HepG2 (cell line): Measurements from ENCODE around the gene POLR3E. TPM values are rescaled to one million over a fixed set of nuclear protein-coding genes. Genes with fewer than 3 reads are reported as not detected.

Experiments used
- AGO2 ChIP-seq: fragments of 200-400 bp; formaldehyde crosslinking; optimal IDR thresholded peaks from 2 replicates; pipeline ENCODE3; 2017; ENCODE audit warnings: mild to moderate bottlenecking, low read depth, low read length, moderate library complexity
- AKAP8 ChIP-seq: sonication (generic); formaldehyde crosslinking; IDR thresholded peaks from 2 replicates; pipeline ENCODE4 v1.5.1; 2020; ENCODE audit warnings: mild to moderate bottlenecking, missing genetic modification reagents
- ARNT ChIP-seq: fragments of 450-650 bp; IDR thresholded peaks from 2 replicates; pipeline ENCODE4 v1.6.1; 2017
- CENPX ChIP-seq: sonication (generic); formaldehyde crosslinking; IDR thresholded peaks from 2 replicates; pipeline ENCODE4 v1.9.0; 2021; ENCODE audit warnings: mild to moderate bottlenecking, missing genetic modification reagents, moderate library complexity
- DRAP1 ChIP-seq: IDR thresholded peaks from 2 replicates; pipeline ENCODE4 v1.6.1; 2016; ENCODE audit warnings: missing genetic modification reagents, missing compliant biosample characterization
- FOSL1 ChIP-seq: sonication (generic); formaldehyde crosslinking; IDR thresholded peaks from 2 replicates; pipeline ENCODE4 v1.9.0; 2021; ENCODE audit warnings: missing genetic modification reagents, borderline replicate concordance
- HOXA3 ChIP-seq: sonication (generic); formaldehyde crosslinking; IDR thresholded peaks from 2 replicates; pipeline ENCODE4 v1.5.0; 2020; ENCODE audit warnings: missing genetic modification reagents
- KLF16 ChIP-seq, 2 experiments: sonication (generic) in 1 of 2; formaldehyde crosslinking in 1 of 2; IDR thresholded peaks; 2 replicates each; pipeline versions ENCODE4 v1.6.1 to v1.8.0; 2016 to 2023; ENCODE audit warnings: missing genetic modification reagents in 2 of 2, missing compliant biosample characterization in 1 of 2
- MATR3 ChIP-seq: sonication (generic); formaldehyde crosslinking; IDR thresholded peaks from 2 replicates; pipeline ENCODE4 v1.4.0; 2020; ENCODE audit warnings: missing genetic modification reagents
- MZF1 ChIP-seq: sonication (generic); formaldehyde crosslinking; IDR thresholded peaks from 2 replicates; pipeline ENCODE4 v1.8.1; 2023; ENCODE audit warnings: mild to moderate bottlenecking, missing genetic modification reagents, borderline replicate concordance
- NFKB2 ChIP-seq: sonication (generic); formaldehyde crosslinking; IDR thresholded peaks from 2 replicates; pipeline ENCODE4 v1.4.0; 2020; ENCODE audit warnings: missing genetic modification reagents, borderline replicate concordance
- PAF1 ChIP-seq: IDR thresholded peaks from 2 replicates; pipeline ENCODE4 v1.6.1; 2016; ENCODE audit warnings: missing genetic modification reagents, missing compliant biosample characterization
- SATB2 ChIP-seq: sonication (generic); formaldehyde crosslinking; IDR thresholded peaks from 2 replicates; pipeline ENCODE4 v1.5.0; 2020; ENCODE audit warnings: missing genetic modification reagents
- SETDB1 ChIP-seq: sonication (generic); formaldehyde crosslinking; IDR thresholded peaks from 2 replicates; pipeline ENCODE4 v1.5.1; 2020; ENCODE audit warnings: missing genetic modification reagents, mild to moderate bottlenecking, borderline replicate concordance
- TFAP4 ChIP-seq: sonication (generic); IDR thresholded peaks from 2 replicates; pipeline ENCODE4 v1.6.1; 2016; ENCODE audit warnings: low read depth, borderline replicate concordance
- TOPORS ChIP-seq: sonication (generic); formaldehyde crosslinking; IDR thresholded peaks from 2 replicates; pipeline ENCODE4 v1.8.0; 2023; ENCODE audit warnings: mild to moderate bottlenecking, missing genetic modification reagents
- ZBTB4 ChIP-seq: sonication (generic); formaldehyde crosslinking; IDR thresholded peaks from 2 replicates; pipeline ENCODE4 v1.4.0; 2020; ENCODE audit warnings: missing genetic modification reagents, mild to moderate bottlenecking, borderline replicate concordance
- ZFP91 ChIP-seq: sonication (generic); formaldehyde crosslinking; IDR thresholded peaks from 2 replicates; pipeline ENCODE4 v1.9.0; 2022; ENCODE audit warnings: missing genetic modification reagents, mild to moderate bottlenecking, borderline replicate concordance
- ZNF160 ChIP-seq: sonication (generic); formaldehyde crosslinking; IDR thresholded peaks from 2 replicates; pipeline ENCODE4 v1.8.0; 2022; ENCODE audit warnings: mild to moderate bottlenecking, inconsistent platforms, missing genetic modification reagents
- ZNF33B ChIP-seq: sonication (generic); formaldehyde crosslinking; IDR thresholded peaks from 2 replicates; pipeline ENCODE4 v1.5.1; 2020; ENCODE audit warnings: mild to moderate bottlenecking, missing genetic modification reagents
- ZNF619 ChIP-seq: sonication (generic); formaldehyde crosslinking; IDR thresholded peaks from 2 replicates; pipeline ENCODE4 v1.4.0; 2020; ENCODE audit warnings: mild to moderate bottlenecking, missing genetic modification reagents
- ZSCAN12 ChIP-seq: sonication (generic); formaldehyde crosslinking; IDR thresholded peaks from 2 replicates; pipeline ENCODE4 v1.9.0; 2021; ENCODE audit warnings: mild to moderate bottlenecking, missing genetic modification reagents
- polyA plus RNA-seq, 8 experiments: library from polyadenylated mRNA; depleted of rRNA in 3 of 8; stranded (reverse) in 7 of 8; unstranded in 1 of 8; fragments of >200 nt; fragmentation: Illumina TruSeq in 4 of 8; extraction: Trizol in 4 of 8; gene quantifications; 2 replicates each; pipeline versions ENCODE4 v1.2.1 to v1.2.3, GENCODE V29; 2011 to 2016; ENCODE audit warnings: low read depth in 4 of 8, missing spikeins in 1 of 8, mixed read lengths in 1 of 8; ENCODE audit not compliant: insufficient read depth in 1 of 8
- total RNA-seq, 5 experiments: library from RNA; depleted of rRNA; stranded (reverse); fragments of >200 nt; fragmentation: Illumina TruSeq; extraction: Trizol; gene quantifications; 2 replicates each; pipeline ENCODE4 v1.2.3, GENCODE V29; 2016; ENCODE audit warnings: low read depth in 1 of 5

The POLR3E gene
- total and polyA plus RNA-seq, 2 of the 13 experiments (the other 11 are each of a cell fraction or from before 2014, with no cell fraction given): 135 to 262 TPM

- TF ChIP-seq SATB2 (CRISPR knock-in tag) (no peak), TOPORS (no peak), ZNF619 (CRISPR knock-in tag) (no peak), ZNF160 (CRISPR knock-in tag) (no peak), KLF16 (CRISPR knock-in tag; IDR thresholded peaks at IDR 0.05) (no peak), FOSL1 (peak; percentile 34; the same call in 1 of the 2 replicates), NFKB2 (CRISPR knock-in tag) (0 out of 2 replicates have a peak, but pooled peaks have one; percentile 23), DRAP1 (CRISPR knock-in tag) (no peak), AKAP8 (no peak), AGO2 (peak; percentile 50), ARNT (no peak), ZBTB4 (CRISPR knock-in tag) (0 out of 2 replicates have a peak, but pooled peaks have one; percentile 17), PAF1 (CRISPR knock-in tag) (0 out of 2 replicates have a peak, but pooled peaks have one; percentile 54), MZF1 (CRISPR knock-in tag) (no peak), HOXA3 (CRISPR knock-in tag) (0 out of 2 replicates have a peak, but pooled peaks have one; percentile 11), ZFP91 (CRISPR knock-in tag) (0 out of 2 replicates have a peak, but pooled peaks have one; percentile 26), ZSCAN12 (no peak), CENPX (CRISPR knock-in tag) (no peak), TFAP4 (no peak), ZNF33B (CRISPR knock-in tag) (no peak), MATR3 (CRISPR knock-in tag) (no peak), SETDB1 (CRISPR knock-in tag) (no peak)
Measured at GRCh38 chr16:22312897-22313781, 15.9 kb downstream of the POLR3E start (continued).
